ENCODE measurements around the gene IL21.
"Not testable (repeated sequence)": the region's sequence is repeated elsewhere in the genome, so short reads cannot be mapped to it uniquely, and the experiment has no call there.

Gene IL21

DNA sequence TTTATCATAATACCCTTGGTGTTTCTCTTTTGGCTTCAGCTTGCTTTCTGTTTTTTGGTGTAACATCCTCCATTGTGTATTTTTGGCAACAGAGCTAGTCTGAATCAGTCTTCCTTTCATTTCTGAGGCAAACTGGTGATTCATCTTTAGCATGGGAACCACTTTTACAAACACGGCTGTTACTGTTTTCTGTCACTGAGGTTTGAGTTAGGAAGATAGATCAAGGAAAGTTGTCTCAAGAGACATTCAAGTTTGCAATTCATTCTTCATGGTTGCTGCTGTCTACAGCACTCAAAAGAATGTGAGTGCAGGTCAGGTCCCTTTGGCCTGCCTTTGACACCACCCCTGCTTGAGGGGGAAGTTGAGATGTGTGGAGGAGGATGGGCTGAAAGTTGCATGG is 36.3 kb downstream of the IL21 start:
- no peak for FAIRE-seq
- no peak for DNase-seq (ENCODE audit: insufficient read length, low spot score)

DNA sequence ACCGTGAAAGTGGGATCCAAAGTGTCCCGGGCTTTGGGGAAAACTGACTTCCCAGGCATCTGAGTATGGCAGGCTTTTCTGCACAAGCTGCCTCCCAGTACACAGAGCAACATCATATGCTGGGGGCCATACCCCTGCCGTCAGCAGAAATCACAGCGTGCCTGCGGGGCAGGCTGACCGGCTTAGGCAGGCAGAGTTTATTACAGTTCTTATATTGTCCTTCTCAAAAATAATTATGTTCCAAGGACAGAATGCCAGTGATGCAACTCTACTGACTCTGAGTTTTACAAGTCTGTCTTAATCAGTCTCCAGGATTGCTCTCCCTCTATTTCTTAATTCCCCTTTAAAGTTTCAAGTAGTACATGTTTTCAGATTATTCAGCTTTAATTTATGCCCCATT is 37.0 kb downstream of the IL21 start:
- FAIRE-seq (no peak), DNase-seq (ENCODE audit: insufficient read length, low spot score) (no peak)

DNA sequence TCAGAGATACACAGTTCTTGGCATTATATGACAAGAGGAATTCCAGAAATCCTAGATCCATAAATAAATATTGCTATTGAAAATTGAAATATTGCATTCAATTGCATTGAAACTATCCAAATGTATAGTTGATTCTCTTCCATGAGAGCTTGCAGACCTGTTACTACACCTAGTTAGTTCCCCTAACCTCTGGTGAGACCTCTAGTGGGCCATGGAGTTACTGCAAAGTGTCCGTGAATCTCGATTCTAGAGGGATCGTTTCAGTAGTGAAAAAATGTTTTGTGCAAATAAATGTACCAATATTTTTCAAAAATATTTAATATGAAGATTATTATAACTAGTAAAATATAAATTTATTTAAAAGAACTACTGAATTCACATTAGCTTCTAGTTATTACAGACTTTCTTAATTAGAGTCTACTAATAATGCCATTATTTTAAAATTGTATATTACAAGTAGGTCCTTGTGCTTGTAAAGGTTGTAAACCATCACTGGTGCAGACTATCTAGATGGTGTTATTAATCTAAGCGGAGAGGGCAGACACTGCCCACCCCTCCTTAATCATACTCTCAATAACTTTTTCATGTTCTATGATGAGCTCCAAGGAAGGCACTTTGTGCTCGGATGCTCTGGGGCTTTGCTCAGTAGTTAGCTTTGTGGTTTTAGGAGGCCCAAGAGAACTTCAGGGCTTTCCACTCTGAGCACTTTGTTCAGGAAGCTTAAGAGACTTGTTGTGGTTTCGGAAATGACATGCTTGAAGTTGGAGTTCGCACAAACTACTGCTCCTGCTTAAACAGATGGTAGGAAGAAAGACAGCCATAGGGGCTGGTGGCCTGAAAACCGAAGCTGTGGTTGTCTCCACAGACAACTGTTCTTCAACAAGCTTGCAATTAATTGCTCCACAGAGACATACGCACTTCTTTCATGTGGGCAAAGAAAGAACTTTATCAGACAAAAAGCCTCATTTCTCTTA is 42.8 kb downstream of the IL21 start:
- FAIRE-seq (peak; percentile 94), DNase-seq (ENCODE audit: insufficient read length, low spot score) (peak; percentile 37)

DNA sequence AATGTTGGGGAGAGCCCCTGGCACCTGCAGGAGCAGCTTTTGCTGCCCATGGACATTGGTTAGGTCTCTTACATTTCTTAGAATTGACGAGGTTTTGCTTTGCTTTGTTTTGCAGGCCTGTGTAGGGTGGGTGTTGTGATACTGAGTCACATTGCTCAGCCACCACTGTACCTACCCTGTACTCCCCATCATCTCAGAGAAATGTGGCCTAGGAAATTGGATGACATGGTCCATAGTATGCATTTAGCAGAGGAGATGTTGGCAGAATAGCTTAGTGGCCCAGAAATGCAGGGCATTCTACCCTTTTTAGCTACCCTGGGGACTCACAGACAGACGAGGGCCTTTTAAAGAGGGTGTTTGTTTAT is 43.7 kb downstream of the IL21 start:
- FAIRE-seq (no peak), DNase-seq (ENCODE audit: insufficient read length, low spot score) (no peak)

DNA sequence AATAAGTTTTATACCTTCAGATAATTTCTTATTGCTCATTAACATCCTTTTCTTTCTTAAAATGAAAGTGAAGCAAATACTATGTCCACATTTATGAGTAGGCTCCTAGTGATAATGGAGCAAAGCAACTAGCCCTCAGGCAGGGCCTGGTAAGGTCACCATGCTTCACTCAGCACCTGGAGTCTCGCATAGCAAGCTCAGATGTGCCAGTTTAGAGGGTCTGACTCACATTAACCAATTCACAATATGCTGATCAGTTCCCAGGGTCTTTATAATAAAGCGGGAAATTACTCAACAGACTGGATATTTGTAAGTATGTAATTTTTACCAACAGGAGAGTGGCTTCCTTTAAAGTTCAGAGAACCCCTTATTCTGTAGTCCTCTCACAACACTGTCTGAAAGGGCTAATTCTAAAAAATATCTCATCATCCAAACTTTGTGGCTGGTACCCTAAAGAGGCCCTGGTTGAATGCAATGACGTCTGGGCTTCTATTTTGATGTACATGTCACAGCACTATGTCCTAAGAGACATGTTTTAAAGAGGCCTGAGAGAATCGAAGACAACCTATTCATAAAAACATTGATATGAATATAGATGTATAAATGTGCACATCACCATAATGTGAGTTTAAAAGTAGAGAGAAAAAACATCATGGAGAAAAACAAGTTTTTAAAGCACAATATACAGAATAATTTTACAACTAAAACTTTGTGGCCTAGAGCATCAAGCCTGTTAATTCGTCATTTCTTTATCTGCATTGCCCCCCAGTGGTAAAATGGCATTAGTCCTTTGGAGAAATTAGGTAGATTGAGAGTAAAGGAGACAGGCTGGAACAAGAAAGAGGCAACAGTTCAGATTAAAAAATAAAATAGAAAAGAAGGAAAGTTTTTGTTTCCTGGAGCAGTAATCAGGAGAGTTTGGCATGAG is 44.3 kb downstream of the IL21 start:
- DNase-seq (ENCODE audit: insufficient read length, low spot score) (peak; percentile 24), FAIRE-seq (peak; percentile 37)

DNA sequence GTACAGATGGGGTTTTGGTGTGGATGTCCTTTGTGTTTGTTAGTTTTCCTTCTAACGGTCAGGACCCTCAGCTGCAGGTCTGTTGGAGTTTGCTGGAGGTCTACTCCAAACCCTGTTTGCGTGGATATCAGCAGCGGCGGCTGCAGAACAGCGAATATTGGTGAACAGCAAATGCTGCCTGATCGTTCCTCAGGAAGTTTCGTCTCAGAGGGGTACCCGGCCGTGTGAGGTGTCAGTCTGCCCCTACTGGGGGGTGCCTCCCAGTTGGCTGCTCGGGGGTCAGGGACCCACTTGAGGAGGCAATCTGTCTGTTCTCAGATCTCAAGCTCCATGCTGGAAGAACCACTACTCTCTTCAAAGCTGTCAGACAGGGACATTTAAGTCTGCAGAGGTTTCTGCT is 46.5 kb downstream of the IL21 start:
- DNase-seq (ENCODE audit: insufficient read length, low spot score); FAIRE-seq: not testable (repeated sequence)

DNA sequence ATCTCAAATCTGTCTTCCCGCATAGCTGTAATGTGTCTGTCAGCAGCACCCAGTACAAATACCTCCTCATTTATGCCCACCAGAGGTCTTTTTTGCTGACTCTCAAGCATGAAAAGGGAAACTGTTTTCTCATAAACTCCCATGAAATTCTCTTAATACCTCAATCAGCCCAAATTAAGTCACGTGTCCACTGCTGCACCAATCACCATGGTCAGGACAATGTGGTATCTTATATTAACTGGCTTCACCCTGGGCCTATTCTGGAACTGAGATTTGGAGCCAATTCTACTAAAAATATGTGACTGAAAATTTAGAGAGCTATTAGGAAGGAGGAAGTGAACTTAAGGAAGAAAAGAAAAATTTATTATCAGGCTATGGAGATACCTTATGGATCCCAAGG is 58.4 kb downstream of the IL21 start:
- no peak for DNase-seq (ENCODE audit: insufficient read length, low spot score)
- FAIRE-seq = no peak
